Fibroblast of lung (primary cell): Measurements from ENCODE around the gene PPP4C. TPM values are rescaled to one million over a fixed set of nuclear protein-coding genes. Genes with fewer than 3 reads are reported as not detected.

ENCODE experiments used
- DNase-seq, 2 donors: peaks; one replicate each; pipeline versions ENCODE4 v3.0.0 to v3.0.0-alpha.2; 2010; ENCODE audit warnings: low read depth in 2 of 2
- H2AFZ ChIP-seq: 2 replicates; pipeline ENCODE4 v1.5.1; 2012; ENCODE audit warnings: low read length, control low read depth, inconsistent platforms
- H3K27ac ChIP-seq: 2 replicates; pipeline ENCODE4 v1.5.1; 2011; ENCODE audit warnings: low read length, control low read depth; ENCODE audit not compliant: insufficient read depth
- H3K27me3 ChIP-seq: 2 replicates; pipeline ENCODE4 v1.5.1; 2011; ENCODE audit warnings: mild to moderate bottlenecking, low read length; ENCODE audit not compliant: control insufficient read depth, insufficient read depth
- H3K36me3 ChIP-seq: 2 replicates; pipeline ENCODE4 v1.5.1; 2011; ENCODE audit warnings: low read length; ENCODE audit not compliant: control insufficient read depth, insufficient read depth
- H3K4me1 ChIP-seq: 2 replicates; pipeline ENCODE4 v1.5.1; 2011; ENCODE audit warnings: low read length; ENCODE audit not compliant: control insufficient read depth, insufficient read depth; ENCODE audit errors: extremely low read depth
- H3K4me2 ChIP-seq: 2 replicates; pipeline ENCODE4 v1.5.1; 2011; ENCODE audit warnings: low read length, control low read depth; ENCODE audit not compliant: insufficient read depth; ENCODE audit errors: extremely low read depth
- H3K4me3 ChIP-seq, 4 experiments: fragments of 200-600 bp in 1 of 4; sonication (generic) in 1 of 4; replicated peaks in 1 of 4; 2 replicates each; pipeline ENCODE4 v1.5.1; 2011 to 2016; ENCODE audit warnings: low read length in 4 of 4, low read depth in 3 of 4, mild to moderate bottlenecking in 3 of 4, control low read depth in 2 of 4, inconsistent platforms in 1 of 4, mixed read lengths in 1 of 4; ENCODE audit not compliant: insufficient read depth in 1 of 4; ENCODE audit errors: control extremely low read depth in 1 of 4
- H3K79me2 ChIP-seq: 2 replicates; pipeline ENCODE4 v1.5.1; 2012; ENCODE audit warnings: mild to moderate bottlenecking, low read length, inconsistent platforms; ENCODE audit not compliant: control insufficient read depth, insufficient read depth
- H3K9ac ChIP-seq: 2 replicates; pipeline ENCODE4 v1.5.1; 2011; ENCODE audit warnings: mild to moderate bottlenecking, low read length, control low read depth; ENCODE audit not compliant: insufficient read depth
- H3K9me3 ChIP-seq: 2 replicates; pipeline ENCODE4 v1.5.1; 2012; ENCODE audit warnings: low read depth, low read length; ENCODE audit not compliant: control insufficient read depth, insufficient read depth
- H4K20me1 ChIP-seq: 2 replicates; pipeline ENCODE4 v1.5.1; 2011; ENCODE audit warnings: low read length; ENCODE audit not compliant: control insufficient read depth, insufficient read depth; ENCODE audit errors: extremely low read depth
- CTCF ChIP-seq, 2 donors: IDR thresholded peaks in 1 of 2; conservative IDR thresholded peaks in 1 of 2; 1 replicate in 1 of 2; 2 replicates in 1 of 2; pipeline ENCODE4 v1.5.1; 2011 to 2012; ENCODE audit warnings: low read length in 2 of 2, control low read depth in 1 of 2, inconsistent platforms in 1 of 2, low read depth in 1 of 2, mild to moderate bottlenecking in 1 of 2
- EZH2 ChIP-seq: IDR thresholded peaks from 2 replicates; pipeline ENCODE4 v1.5.1; 2012; ENCODE audit warnings: low read length, control low read depth, mild to moderate bottlenecking; ENCODE audit errors: missing control alignments
- polyA plus RNA-seq, 2 donors: library from polyadenylated mRNA; depleted of rRNA in 1 of 2; stranded (reverse) in 1 of 2; unstranded in 1 of 2; fragments of >200 nt; gene quantifications; 2 replicates each; pipeline ENCODE4 v1.2.1, GENCODE V29; 2011 to 2012; ENCODE audit warnings: missing spikeins in 1 of 2
- total RNA-seq: library from RNA; depleted of rRNA; stranded (reverse); fragments of >200 nt; gene quantifications from 2 replicates; pipeline ENCODE4 v1.2.1, GENCODE V29; 2014

The PPP4C gene
- total and polyA plus RNA-seq, 2 donors (not counting 1 experiment from before 2014, with no cell fraction given) = 116 to 147 TPM

DNA sequence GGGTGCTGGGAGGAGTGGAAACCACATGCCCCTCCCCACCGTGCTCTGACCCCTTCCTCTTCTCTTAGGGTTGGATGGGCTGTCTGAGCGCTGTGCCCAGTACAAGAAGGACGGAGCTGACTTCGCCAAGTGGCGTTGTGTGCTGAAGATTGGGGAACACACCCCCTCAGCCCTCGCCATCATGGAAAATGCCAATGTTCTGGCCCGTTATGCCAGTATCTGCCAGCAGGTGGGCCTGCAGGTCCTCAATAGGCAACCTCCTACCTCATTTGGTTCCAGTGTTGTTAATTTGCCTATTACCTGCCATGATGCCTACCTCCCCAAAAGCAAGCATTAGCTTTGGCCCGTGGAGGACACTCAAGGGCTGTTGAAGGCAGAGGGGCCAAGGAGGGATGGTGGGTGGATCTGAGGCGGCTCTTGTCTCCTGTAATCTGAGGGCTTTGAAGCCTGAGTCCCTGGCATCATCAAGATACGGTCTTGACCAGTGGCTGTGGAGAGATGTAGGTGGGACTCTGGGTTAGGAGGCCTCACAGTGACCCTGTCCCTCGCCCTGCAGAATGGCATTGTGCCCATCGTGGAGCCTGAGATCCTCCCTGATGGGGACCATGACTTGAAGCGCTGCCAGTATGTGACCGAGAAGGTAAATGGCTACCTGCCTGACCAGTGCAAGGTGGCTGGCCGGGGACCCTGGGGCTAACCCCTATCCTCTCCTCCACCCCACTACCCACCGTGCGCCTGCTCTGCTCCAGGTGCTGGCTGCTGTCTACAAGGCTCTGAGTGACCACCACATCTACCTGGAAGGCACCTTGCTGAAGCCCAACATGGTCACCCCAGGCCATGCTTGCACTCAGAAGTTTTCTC lies 6.8 kb upstream of the PPP4C start:
- Histone ChIP-seq H3K27me3 (no peaks in the 10 kb centered on the region), H3K36me3 (peaks cover 36% of the 10 kb centered on the region), H2AFZ (no peak overlapping the region), H4K20me1 (no peaks in the 10 kb centered on the region), H3K4me1 (peaks cover 28% of the 10 kb centered on the region), H3K27ac (peak overlapping the region; percentile 23), H3K4me3 (peak overlapping the region in 2 of 4 experiments; percentile 20 to 36), H3K79me2 (peaks cover 50% of the 10 kb centered on the region), H3K9me3 (no peaks in the 10 kb centered on the region), H3K9ac (no peak overlapping the region), H3K4me2 (peak overlapping the region; percentile 70)
- DNase-seq = no peak
- TF ChIP-seq EZH2 (no peak), CTCF (conservative IDR thresholded peaks at IDR 0.05 in 1 of 2, IDR thresholded peaks at IDR 0.05 in 1 of 2; ENCODE audit: low read depth in 1 of 2, low read length in 2 of 2) (peak; percentile 45 to 58)

GRCh38 chr16:30069611-30070462 lies 6.0 kb upstream of the PPP4C start:
- H3K27ac ChIP-seq = peak overlapping the region; percentile 23
- peak overlapping the region in 2 of 4 experiments; percentile 20 to 36 for H3K4me3 ChIP-seq
- H4K20me1 ChIP-seq = no peaks in the 10 kb centered on the region
- peaks cover 21% of the 10 kb centered on the region for H3K4me1 ChIP-seq
- H3K79me2 ChIP-seq = peaks cover 50% of the 10 kb centered on the region
- DNase-seq = peak in 1 of 2 donors; percentile 57
- H2AFZ ChIP-seq = no peak overlapping the region
- no peaks in the 10 kb centered on the region for H3K27me3 ChIP-seq
- TF ChIP-seq EZH2 (no peak), CTCF (conservative IDR thresholded peaks at IDR 0.05 in 1 of 2, IDR thresholded peaks at IDR 0.05 in 1 of 2; ENCODE audit: low read depth in 1 of 2, low read length in 2 of 2) (no peak)
- peaks cover 36% of the 10 kb centered on the region for H3K36me3 ChIP-seq
- H3K9ac ChIP-seq = peak overlapping the region; percentile 28
- H3K9me3 ChIP-seq = no peaks in the 10 kb centered on the region
- H3K4me2 ChIP-seq = peak overlapping the region; percentile 70

- TF ChIP-seq CTCF (conservative IDR thresholded peaks at IDR 0.05 in 1 of 2, IDR thresholded peaks at IDR 0.05 in 1 of 2; ENCODE audit: low read depth in 1 of 2, low read length in 2 of 2) = no peak
- no peak for TF ChIP-seq EZH2
- Histone ChIP-seq H3K36me3 (peaks cover 36% of the 10 kb centered on the region), H3K27me3 (no peaks in the 10 kb centered on the region), H3K4me2 (peak overlapping the region; percentile 70), H3K4me3 (peak overlapping the region in 1 of 4 experiments; percentile 36), H4K20me1 (no peaks in the 10 kb centered on the region), H3K79me2 (peaks cover 50% of the 10 kb centered on the region), H3K4me1 (peaks cover 21% of the 10 kb centered on the region), H3K9ac (no peak overlapping the region), H2AFZ (no peak overlapping the region), H3K27ac (no peak overlapping the region), H3K9me3 (no peaks in the 10 kb centered on the region)
- no peak for DNase-seq
Measured at GRCh38 chr16:30070490-30070889, 5.3 kb upstream of the PPP4C start.
